ENCODE data around the gene ZC3H14.
"Not testable (repeated sequence)": the region's sequence is repeated elsewhere in the genome, so short reads cannot be mapped to it uniquely, and the experiment has no call there.

Gene ZC3H14

GRCh38 chr14:88562831-88563686 is at the start of gene ZC3H14:
Gene ZC3H14, plus strand, starts transcription at chr14:88563037. Its CDS starts 97 bp downstream, at chr14:88563134.
- peak; percentile 94 for DNase-seq

- DNase-seq, result no peak
Measured at GRCh38 chr14:88515499-88516221, 47.2 kb upstream of the ZC3H14 start.

GRCh38 chr14:88516861-88517357 is 45.9 kb upstream of the ZC3H14 start:
- DNase-seq, result no peak

GRCh38 chr14:88518592-88519512 is 44.0 kb upstream of the ZC3H14 start:
- DNase-seq, result no peak

- no peak for DNase-seq
Measured at GRCh38 chr14:88519907-88520306, 42.9 kb upstream of the ZC3H14 start.

- no peak for DNase-seq
Measured at GRCh38 chr14:88521818-88522217, 41.0 kb upstream of the ZC3H14 start.

GRCh38 chr14:88522393-88522792 is 40.4 kb upstream of the ZC3H14 start:
- DNase-seq, result no peak

- not testable (repeated sequence) for DNase-seq
Measured at GRCh38 chr14:88529889-88530288, 32.9 kb upstream of the ZC3H14 start.

- no peak for DNase-seq
Measured at GRCh38 chr14:88533064-88533602, 29.7 kb upstream of the ZC3H14 start.

GRCh38 chr14:88535149-88535548 is 27.7 kb upstream of the ZC3H14 start:
- DNase-seq, result no peak

- no peak for DNase-seq
Measured at GRCh38 chr14:88535813-88536212, 27.0 kb upstream of the ZC3H14 start.

- no peak for DNase-seq
Measured at GRCh38 chr14:88541324-88541723, 21.5 kb upstream of the ZC3H14 start.

GRCh38 chr14:88542857-88543795 is 19.7 kb upstream of the ZC3H14 start:
- DNase-seq, result no peak

GRCh38 chr14:88545256-88545655 is 17.6 kb upstream of the ZC3H14 start:
- DNase-seq, result no peak

- no peak for DNase-seq
Measured at GRCh38 chr14:88546621-88547385, 16.0 kb upstream of the ZC3H14 start.

- no peak for DNase-seq
Measured at GRCh38 chr14:88547386-88547780, 15.5 kb upstream of the ZC3H14 start.

GRCh38 chr14:88550078-88550477 is 12.8 kb upstream of the ZC3H14 start:
- no peak for DNase-seq

- DNase-seq, result peak; percentile 71
Measured at GRCh38 chr14:88551094-88551870, 11.6 kb upstream of the ZC3H14 start.

- no peak for DNase-seq
Measured at GRCh38 chr14:88551980-88552431, 10.8 kb upstream of the ZC3H14 start.

GRCh38 chr14:88552876-88553275 is 10.0 kb upstream of the ZC3H14 start:
- DNase-seq, result no peak
